Epithelial cell of alveolus of lung (primary cell): Measurements from ENCODE around the gene L1CAM. TPM values are rescaled to one million over a fixed set of nuclear protein-coding genes. Genes with fewer than 3 reads are reported as not detected.

Source experiments
- total RNA-seq: library from RNA; depleted of rRNA; stranded (reverse); fragments of >200 nt; gene quantifications from 2 replicates; pipeline ENCODE4 v1.2.1, GENCODE V29; 2015

The L1CAM gene
- total RNA-seq: 0.56 and 1.8 TPM in 2 replicates

GRCh38 chrX:153885968-153886903 is at the start of gene L1CAM:
L1CAM (minus strand) TSS chrX:153886173; CDS start chrX:153875836, 10,337 bp downstream.

GRCh38 chrX:153934762-153935325 is 48.9 kb upstream of the L1CAM start, which contains the start of gene NAA10:
NAA10 (minus strand) TSS chrX:153935037; CDS start chrX:153934904, 133 bp downstream.

GRCh38 chrX:153925739-153926551 is 40.0 kb upstream of the L1CAM start, which contains the start of gene ARHGAP4:
ARHGAP4 (minus strand) TSS chrX:153926264; CDS start chrX:153926202, 62 bp downstream.

GRCh38 chrX:153903991-153904957 is 18.3 kb upstream of the L1CAM start, which contains the start of gene AVPR2:
AVPR2 (plus strand) TSS chrX:153904673; CDS start chrX:153905146, 473 bp downstream.

GRCh38 chrX:153829799-153830639 is 56.0 kb downstream of the L1CAM start, which contains the start of gene PDZD4:
PDZD4 (minus strand) TSS chrX:153830544; CDS start chrX:153830298, 246 bp downstream.

Other genes with a start within 250 kb of the L1CAM start
- gene DUSP9, start 239.0 kb downstream of the L1CAM start, total RNA-seq: 0.32 and 0.39 TPM in 2 replicates
- gene PNCK, start 212.4 kb downstream of the L1CAM start, total RNA-seq: 2.0 TPM in 1 of 2 replicates, not detected in the other
- gene SLC6A8, start 198.2 kb downstream of the L1CAM start, total RNA-seq: 9.1 and 29.3 TPM in 2 replicates
- 76.3 and 111 TPM in 2 replicates for gene BCAP31, start 161.8 kb downstream of the L1CAM start, total RNA-seq
- gene ABCD1, start 161.3 kb downstream of the L1CAM start, total RNA-seq: 14.0 and 14.5 TPM in 2 replicates
- 1.4 and 4.2 TPM in 2 replicates for gene PLXNB3, start 121.9 kb downstream of the L1CAM start, total RNA-seq
- gene SRPK3, start 105.1 kb downstream of the L1CAM start, total RNA-seq: 0.13 and 0.24 TPM in 2 replicates
- 84.3 and 112 TPM in 2 replicates for gene IDH3G, start 91.8 kb downstream of the L1CAM start, total RNA-seq
- gene SSR4, start 91.5 kb downstream of the L1CAM start, total RNA-seq: 302 and 438 TPM in 2 replicates
- gene PDZD4, start 55.6 kb downstream of the L1CAM start, total RNA-seq: 0.39 and 0.48 TPM in 2 replicates
- gene AVPR2, start 18.5 kb upstream of the L1CAM start, total RNA-seq: not detected in 2 replicates
- gene ARHGAP4, start 40.1 kb upstream of the L1CAM start, total RNA-seq: 1.6 and 6.7 TPM in 2 replicates
- gene NAA10, start 48.9 kb upstream of the L1CAM start, total RNA-seq: 81.6 and 104 TPM in 2 replicates
- 0.52 and 3.3 TPM in 2 replicates for gene RENBP, start 58.5 kb upstream of the L1CAM start, total RNA-seq
- gene HCFC1, start 85.6 kb upstream of the L1CAM start, total RNA-seq: 35.6 and 45.3 TPM in 2 replicates
- gene TMEM187, start 86.6 kb upstream of the L1CAM start, total RNA-seq: 6.5 and 6.6 TPM in 2 replicates
- 57.1 and 89.2 TPM in 2 replicates for gene IRAK1, start 133.7 kb upstream of the L1CAM start, total RNA-seq
- 21.2 and 24.4 TPM in 2 replicates for gene MECP2, start 211.5 kb upstream of the L1CAM start, total RNA-seq